ENCODE data around the gene SIK3.

The SIK3 gene

GRCh38 chr11:116916052-116916451, 182.2 kb downstream of the SIK3 start:
- TF ChIP-seq REST (IDR thresholded peaks at IDR 0.05; ENCODE audit: insufficient read depth in 1 of 2, low read depth in 2 of 2, low read length in 2 of 2) (no peak), POLR2AphosphoS5 (IDR thresholded peaks at IDR 0.05; ENCODE audit: low read depth, low read length) (no peak), TAF1 (IDR thresholded peaks at IDR 0.05; ENCODE audit: borderline replicate concordance, insufficient read depth, low read length) (no peak), FOXP2 (optimal IDR thresholded peaks at IDR 0.05; ENCODE audit: borderline replicate concordance, extremely low read depth, extremely low read length, insufficient read depth) (no peak), SIN3A (IDR thresholded peaks at IDR 0.05; ENCODE audit: borderline replicate concordance, insufficient read depth, low read length) (no peak)

- TF ChIP-seq POLR2AphosphoS5 (IDR thresholded peaks at IDR 0.05; ENCODE audit: low read depth, low read length) (no peak), REST (IDR thresholded peaks at IDR 0.05; ENCODE audit: insufficient read depth in 1 of 2, low read depth in 2 of 2, low read length in 2 of 2) (no peak), SIN3A (IDR thresholded peaks at IDR 0.05; ENCODE audit: borderline replicate concordance, insufficient read depth, low read length) (no peak), FOXP2 (optimal IDR thresholded peaks at IDR 0.05; ENCODE audit: borderline replicate concordance, extremely low read depth, extremely low read length, insufficient read depth) (no peak), TAF1 (IDR thresholded peaks at IDR 0.05; ENCODE audit: borderline replicate concordance, insufficient read depth, low read length) (no peak)
Observed at GRCh38 chr11:116913000-116913399, 185.2 kb downstream of the SIK3 start.

- no peak for TF ChIP-seq FOXP2 (optimal IDR thresholded peaks at IDR 0.05; ENCODE audit: borderline replicate concordance, extremely low read depth, extremely low read length, insufficient read depth)
- no peak for TF ChIP-seq TAF1 (IDR thresholded peaks at IDR 0.05; ENCODE audit: borderline replicate concordance, insufficient read depth, low read length)
- no peak for TF ChIP-seq SIN3A (IDR thresholded peaks at IDR 0.05; ENCODE audit: borderline replicate concordance, insufficient read depth, low read length)
- TF ChIP-seq REST (IDR thresholded peaks at IDR 0.05; ENCODE audit: insufficient read depth in 1 of 2, low read depth in 2 of 2, low read length in 2 of 2) = no peak
- TF ChIP-seq POLR2AphosphoS5 (IDR thresholded peaks at IDR 0.05; ENCODE audit: low read depth, low read length) = no peak
Observed at GRCh38 chr11:116911976-116912734, 186.1 kb downstream of the SIK3 start.

- TF ChIP-seq FOXP2 (optimal IDR thresholded peaks at IDR 0.05; ENCODE audit: borderline replicate concordance, extremely low read depth, extremely low read length, insufficient read depth) (no peak), REST (IDR thresholded peaks at IDR 0.05; ENCODE audit: insufficient read depth in 1 of 2, low read depth in 2 of 2, low read length in 2 of 2) (no peak), POLR2AphosphoS5 (IDR thresholded peaks at IDR 0.05; ENCODE audit: low read depth, low read length) (no peak), TAF1 (IDR thresholded peaks at IDR 0.05; ENCODE audit: borderline replicate concordance, insufficient read depth, low read length) (no peak), SIN3A (IDR thresholded peaks at IDR 0.05; ENCODE audit: borderline replicate concordance, insufficient read depth, low read length) (no peak)
Observed at GRCh38 chr11:116910847-116911246, 187.4 kb downstream of the SIK3 start.
